ENCODE measurements around the gene EPB41L4A. TPM values are rescaled to one million over a fixed set of nuclear protein-coding genes. Genes with fewer than 3 reads are reported as not detected.
A peak's percentile ranks its signal among the peaks of the same experiment; 100 is the strongest.

The EPB41L4A gene
- polyA plus RNA-seq, 1 donor (not counting 4 experiments of a cell fraction or from before 2014, with no cell fraction given), result 3.5 TPM

- Histone ChIP-seq H3K27ac (ENCODE audit: control insufficient read depth, insufficient read depth, low read length) (no peak overlapping the region), H3K4me3 (ENCODE audit: control insufficient read depth in 2 of 3, extremely low read depth in 1 of 3, insufficient read depth in 2 of 3, low read depth in 1 of 3, low read length in 3 of 3) (no peak overlapping the region), H3K9me3 (ENCODE audit: control insufficient read depth, low read depth, low read length) (no peaks in the 10 kb centered on the region), H3K9me1 (ENCODE audit: control insufficient read depth, extremely low read depth, insufficient read depth, low read length) (no peaks in the 10 kb centered on the region), H3K9ac (ENCODE audit: control insufficient read depth, extremely low read depth, insufficient read depth, low read length) (no peak overlapping the region), H4K20me1 (ENCODE audit: control insufficient read depth, extremely low read depth, insufficient read depth, low read length) (no peaks in the 10 kb centered on the region), H3K36me3 (ENCODE audit: control insufficient read depth in 2 of 2, extremely low read depth in 1 of 2, insufficient read depth in 2 of 2, low read length in 2 of 2) (no peaks in the 10 kb centered on the region), H3K27me3 (ENCODE audit: control insufficient read depth, extremely low read depth, insufficient read depth, low read length) (no peaks in the 10 kb centered on the region), H3K4me2 (ENCODE audit: control insufficient read depth, extremely low read depth, insufficient read depth, low read depth, low read length) (no peak overlapping the region), H3K4me1 (ENCODE audit: control insufficient read depth, extremely low read depth, insufficient read depth, low read length) (no peaks in the 10 kb centered on the region), H3K79me2 (ENCODE audit: control insufficient read depth, insufficient read depth, low read length) (no peaks in the 10 kb centered on the region), H2AFZ (ENCODE audit: control insufficient read depth, low read length) (no peak overlapping the region)
- dilution Hi-C loops (cut with MboI; ENCODE audit: extremely low pct_ligation_motif_present, low sequenced_read_pairs), result no loop called here
- no peak for FAIRE-seq
- DNase-seq (ENCODE audit: low read depth, low spot score), result no peak
- no peak for TF ChIP-seq EZH2 (IDR thresholded peaks at IDR 0.05; ENCODE audit: low read length)
Measured at GRCh38 chr5:112374356-112374755, 44.7 kb downstream of the EPB41L4A start.

- Histone ChIP-seq H3K9ac (ENCODE audit: control insufficient read depth, extremely low read depth, insufficient read depth, low read length) (no peak overlapping the region), H3K27ac (ENCODE audit: control insufficient read depth, insufficient read depth, low read length) (no peak overlapping the region), H3K9me1 (ENCODE audit: control insufficient read depth, extremely low read depth, insufficient read depth, low read length) (no peaks in the 10 kb centered on the region), H4K20me1 (ENCODE audit: control insufficient read depth, extremely low read depth, insufficient read depth, low read length) (no peaks in the 10 kb centered on the region), H3K4me2 (ENCODE audit: control insufficient read depth, extremely low read depth, insufficient read depth, low read depth, low read length) (no peak overlapping the region), H3K4me1 (ENCODE audit: control insufficient read depth, extremely low read depth, insufficient read depth, low read length) (no peaks in the 10 kb centered on the region), H2AFZ (ENCODE audit: control insufficient read depth, low read length) (no peak overlapping the region), H3K9me3 (ENCODE audit: control insufficient read depth, low read depth, low read length) (no peaks in the 10 kb centered on the region), H3K4me3 (ENCODE audit: control insufficient read depth in 2 of 3, extremely low read depth in 1 of 3, insufficient read depth in 2 of 3, low read depth in 1 of 3, low read length in 3 of 3) (no peak overlapping the region), H3K79me2 (ENCODE audit: control insufficient read depth, insufficient read depth, low read length) (no peaks in the 10 kb centered on the region), H3K36me3 (ENCODE audit: control insufficient read depth in 2 of 2, extremely low read depth in 1 of 2, insufficient read depth in 2 of 2, low read length in 2 of 2) (no peaks in the 10 kb centered on the region), H3K27me3 (ENCODE audit: control insufficient read depth, extremely low read depth, insufficient read depth, low read length) (no peaks in the 10 kb centered on the region)
- no peak for TF ChIP-seq CTCF (optimal IDR thresholded peaks at IDR 0.05 in 1 of 3, IDR thresholded peaks at IDR 0.05 in 1 of 3, conservative IDR thresholded peaks at IDR 0.05 in 1 of 3; ENCODE audit: extremely low read depth in 1 of 3, insufficient read depth in 2 of 3, low read length in 3 of 3)
- TF ChIP-seq EZH2 (IDR thresholded peaks at IDR 0.05; ENCODE audit: low read length), result no peak
- DNase-seq (ENCODE audit: low read depth, low spot score) (no peak), FAIRE-seq (no peak)
- dilution Hi-C loops (cut with MboI; ENCODE audit: extremely low pct_ligation_motif_present, low sequenced_read_pairs), result no loop called here
Measured at GRCh38 chr5:112373885-112374284, 45.2 kb downstream of the EPB41L4A start.

GRCh38 chr5:112372543-112372942 lies 46.5 kb downstream of the EPB41L4A start:
- dilution Hi-C loops (cut with MboI; ENCODE audit: extremely low pct_ligation_motif_present, low sequenced_read_pairs), result no loop called here
- H3K4me2 ChIP-seq (ENCODE audit: control insufficient read depth, extremely low read depth, insufficient read depth, low read depth, low read length), result no peak overlapping the region
- no peaks in the 10 kb centered on the region for H3K36me3 ChIP-seq (ENCODE audit: control insufficient read depth in 2 of 2, extremely low read depth in 1 of 2, insufficient read depth in 2 of 2, low read length in 2 of 2)
- DNase-seq (ENCODE audit: low read depth, low spot score) (no peak), FAIRE-seq (peak; percentile 5)
- no peaks in the 10 kb centered on the region for H3K9me1 ChIP-seq (ENCODE audit: control insufficient read depth, extremely low read depth, insufficient read depth, low read length)
- no peaks in the 10 kb centered on the region for H3K4me1 ChIP-seq (ENCODE audit: control insufficient read depth, extremely low read depth, insufficient read depth, low read length)
- no peak overlapping the region for H3K27ac ChIP-seq (ENCODE audit: control insufficient read depth, insufficient read depth, low read length)
- no peaks in the 10 kb centered on the region for H4K20me1 ChIP-seq (ENCODE audit: control insufficient read depth, extremely low read depth, insufficient read depth, low read length)
- H3K27me3 ChIP-seq (ENCODE audit: control insufficient read depth, extremely low read depth, insufficient read depth, low read length), result no peaks in the 10 kb centered on the region
- H3K4me3 ChIP-seq (ENCODE audit: control insufficient read depth in 2 of 3, extremely low read depth in 1 of 3, insufficient read depth in 2 of 3, low read depth in 1 of 3, low read length in 3 of 3), result no peak overlapping the region
- no peaks in the 10 kb centered on the region for H3K9me3 ChIP-seq (ENCODE audit: control insufficient read depth, low read depth, low read length)
- no peak overlapping the region for H2AFZ ChIP-seq (ENCODE audit: control insufficient read depth, low read length)
- H3K9ac ChIP-seq (ENCODE audit: control insufficient read depth, extremely low read depth, insufficient read depth, low read length), result no peak overlapping the region
- no peaks in the 10 kb centered on the region for H3K79me2 ChIP-seq (ENCODE audit: control insufficient read depth, insufficient read depth, low read length)
- TF ChIP-seq CTCF (optimal IDR thresholded peaks at IDR 0.05 in 1 of 3, IDR thresholded peaks at IDR 0.05 in 1 of 3, conservative IDR thresholded peaks at IDR 0.05 in 1 of 3; ENCODE audit: extremely low read depth in 1 of 3, insufficient read depth in 2 of 3, low read length in 3 of 3), result peak in 2 of 3 experiments; percentile 5 to 13
- TF ChIP-seq EZH2 (IDR thresholded peaks at IDR 0.05; ENCODE audit: low read length), result no peak

All from keratinocyte (primary cell).